ENCODE measurements around the gene TMEM14B.
"Not testable (repeated sequence)": the region's sequence is repeated elsewhere in the genome, so short reads cannot be mapped to it uniquely, and the experiment has no call there.

The TMEM14B gene

DNA sequence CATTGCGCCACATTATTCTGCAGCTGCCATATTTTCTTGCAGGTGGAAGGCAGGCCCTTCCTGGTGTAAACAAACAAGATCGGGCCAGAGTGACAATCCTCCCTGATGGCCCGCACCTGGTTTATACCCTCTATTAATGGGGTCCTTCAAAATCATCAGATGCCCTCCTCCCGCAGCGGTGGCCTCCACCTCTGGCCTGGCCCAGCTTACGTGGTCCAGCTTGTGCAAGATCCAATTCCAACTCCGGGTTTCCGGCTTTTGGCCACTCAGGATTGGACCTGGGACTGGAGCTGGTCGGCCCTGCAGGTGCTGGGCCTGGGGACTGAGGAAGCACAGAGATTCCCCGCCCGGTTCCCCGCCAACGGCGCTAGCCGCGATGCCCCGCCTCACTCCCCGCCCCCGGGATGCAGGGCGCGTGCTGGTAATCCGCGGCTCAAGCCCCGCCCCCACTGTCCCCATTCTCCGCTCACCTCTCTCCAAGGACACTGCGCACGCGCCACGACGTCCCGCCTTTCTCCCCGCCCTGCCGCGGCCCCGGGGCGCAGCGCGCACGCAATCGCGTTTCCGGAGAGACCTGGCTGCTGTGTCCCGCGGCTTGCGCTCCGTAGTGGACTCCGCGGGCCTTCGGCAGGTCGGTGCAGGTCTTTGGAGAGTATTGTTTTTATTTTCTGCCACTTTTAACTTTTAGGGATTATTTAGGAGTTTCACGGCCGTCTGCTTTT lies at the start of gene TMEM14B:
Gene TMEM14B (plus strand): TSS at position 555 of the 722 bp plus-strand sequence. CDS start 1,441 bp downstream, outside the sequence.
- peaks cover 41% of the 10 kb centered on the region for H3K4me1 Mint-ChIP-seq

DNA sequence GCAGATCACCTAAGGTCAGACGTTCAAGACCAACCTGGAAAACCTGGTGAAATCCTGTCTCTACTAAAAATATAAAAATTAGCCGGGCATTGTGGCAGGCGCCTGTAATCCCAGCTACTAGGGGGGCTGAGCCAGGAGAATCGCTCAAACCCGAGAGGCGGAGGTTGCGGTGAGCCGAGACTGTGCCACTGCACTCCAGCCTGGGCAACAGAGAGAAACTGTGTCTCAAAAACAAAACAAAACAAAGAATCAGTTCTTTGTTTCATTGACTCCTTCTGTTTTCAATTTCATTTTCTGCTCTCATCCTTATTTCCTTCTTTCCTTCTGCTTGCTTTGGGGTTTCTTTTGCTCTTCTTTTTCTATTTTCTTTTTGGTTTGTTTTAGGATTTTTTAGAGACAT lies 33.6 kb upstream of the TMEM14B start:
- Mint-ChIP-seq H3K36me3 (ENCODE audit: insufficient read depth) (peaks cover 10% of the 10 kb centered on the region), H3K4me1 (peaks cover 1% of the 10 kb centered on the region), H3K9me3 (no peaks in the 10 kb centered on the region), H3K27ac (ENCODE audit: low read depth) (no peak overlapping the region), H3K27me3 (no peaks in the 10 kb centered on the region), H3K4me3 (no peak overlapping the region)
- no peak for DNase-seq (ENCODE audit: low spot score in 2 of 2)
- ATAC-seq (replicated peaks; ENCODE audit: extremely low read depth, poor library complexity, severe bottlenecking): no peak

More for the DNA sequence above, at the start of gene TMEM14B:
- ATAC-seq (replicated peaks; ENCODE audit: extremely low read depth, poor library complexity, severe bottlenecking) (peak; percentile 82), DNase-seq (ENCODE audit: low spot score in 2 of 2) (peak; percentile 97 to 99)
- no peaks in the 10 kb centered on the region for H3K27me3 Mint-ChIP-seq
- H3K9me3 Mint-ChIP-seq: no peaks in the 10 kb centered on the region
- peaks cover 13% of the 10 kb centered on the region for H3K36me3 Mint-ChIP-seq (ENCODE audit: insufficient read depth)
- H3K4me3 Mint-ChIP-seq: peak within 1 kb of the TSS; percentile 67
- H3K27ac Mint-ChIP-seq (ENCODE audit: low read depth): peak within 1 kb of the TSS; percentile 5

DNA sequence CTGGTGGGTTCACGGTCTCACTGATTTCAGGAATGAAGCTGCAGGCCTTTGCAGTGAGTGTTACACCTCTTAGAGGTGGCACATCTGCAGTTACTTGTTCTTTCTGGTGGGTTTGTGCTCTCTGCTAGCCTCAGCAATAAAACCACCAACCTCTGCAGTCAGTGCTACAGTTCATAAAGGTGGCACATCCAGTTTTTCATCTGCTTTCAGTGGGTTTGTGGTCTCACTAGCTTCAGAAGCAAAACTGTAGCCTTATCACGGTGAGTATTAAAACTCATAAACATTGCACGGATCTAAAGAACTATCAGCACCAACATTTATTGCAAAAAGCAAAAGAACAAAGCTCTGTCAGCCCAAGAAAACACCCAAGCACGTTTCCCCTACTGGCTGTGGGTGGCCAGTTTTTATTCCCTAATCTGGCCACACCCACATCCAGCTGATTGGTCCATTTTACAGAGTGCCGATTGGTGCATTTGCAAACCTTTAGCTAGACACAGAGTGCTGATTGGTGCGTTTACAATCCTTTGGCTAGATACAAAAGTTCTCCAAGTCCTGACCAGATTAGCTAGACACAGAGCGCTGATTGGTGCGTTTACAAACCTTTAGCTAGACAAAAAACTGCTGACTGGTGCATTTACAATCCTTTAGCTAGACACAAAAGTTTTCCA lies 28.2 kb upstream of the TMEM14B start:
- Mint-ChIP-seq H3K27me3 (no peaks in the 10 kb centered on the region), H3K36me3 (ENCODE audit: insufficient read depth) (peaks cover 11% of the 10 kb centered on the region), H3K4me3 (peak overlapping the region; percentile 91), H3K27ac (ENCODE audit: low read depth) (peak overlapping the region; percentile 64), H3K9me3 (no peaks in the 10 kb centered on the region), H3K4me1 (peaks cover 40% of the 10 kb centered on the region)
- ATAC-seq (replicated peaks; ENCODE audit: extremely low read depth, poor library complexity, severe bottlenecking) (peak; percentile 48), DNase-seq (ENCODE audit: low spot score in 2 of 2) (peak in 1 of 2 donors; percentile 39)

DNA sequence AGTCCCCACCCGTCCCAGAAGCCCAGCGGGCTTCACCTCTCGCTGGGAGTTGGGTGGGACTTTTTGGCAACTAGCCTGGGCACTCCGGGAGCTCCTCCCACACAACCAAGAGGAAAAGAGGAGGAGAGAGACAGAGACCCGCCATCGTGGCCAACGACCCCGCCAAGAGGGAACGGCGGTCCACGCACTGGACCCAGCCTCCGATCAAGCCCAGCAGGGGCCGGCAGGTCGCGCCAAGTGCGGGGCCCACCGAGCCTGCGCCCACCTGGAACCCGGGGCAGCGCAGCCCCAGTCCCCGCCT lies 27.7 kb upstream of the TMEM14B start:
- peak overlapping the region; percentile 64 for H3K27ac Mint-ChIP-seq (ENCODE audit: low read depth)
- H3K9me3 Mint-ChIP-seq: no peaks in the 10 kb centered on the region
- peaks cover 11% of the 10 kb centered on the region for H3K36me3 Mint-ChIP-seq (ENCODE audit: insufficient read depth)
- H3K27me3 Mint-ChIP-seq: no peaks in the 10 kb centered on the region
- H3K4me3 Mint-ChIP-seq: peak overlapping the region; percentile 91
- ATAC-seq (replicated peaks; ENCODE audit: extremely low read depth, poor library complexity, severe bottlenecking): no peak
- H3K4me1 Mint-ChIP-seq: peaks cover 41% of the 10 kb centered on the region
- no peak for DNase-seq (ENCODE audit: low spot score in 2 of 2)

DNA sequence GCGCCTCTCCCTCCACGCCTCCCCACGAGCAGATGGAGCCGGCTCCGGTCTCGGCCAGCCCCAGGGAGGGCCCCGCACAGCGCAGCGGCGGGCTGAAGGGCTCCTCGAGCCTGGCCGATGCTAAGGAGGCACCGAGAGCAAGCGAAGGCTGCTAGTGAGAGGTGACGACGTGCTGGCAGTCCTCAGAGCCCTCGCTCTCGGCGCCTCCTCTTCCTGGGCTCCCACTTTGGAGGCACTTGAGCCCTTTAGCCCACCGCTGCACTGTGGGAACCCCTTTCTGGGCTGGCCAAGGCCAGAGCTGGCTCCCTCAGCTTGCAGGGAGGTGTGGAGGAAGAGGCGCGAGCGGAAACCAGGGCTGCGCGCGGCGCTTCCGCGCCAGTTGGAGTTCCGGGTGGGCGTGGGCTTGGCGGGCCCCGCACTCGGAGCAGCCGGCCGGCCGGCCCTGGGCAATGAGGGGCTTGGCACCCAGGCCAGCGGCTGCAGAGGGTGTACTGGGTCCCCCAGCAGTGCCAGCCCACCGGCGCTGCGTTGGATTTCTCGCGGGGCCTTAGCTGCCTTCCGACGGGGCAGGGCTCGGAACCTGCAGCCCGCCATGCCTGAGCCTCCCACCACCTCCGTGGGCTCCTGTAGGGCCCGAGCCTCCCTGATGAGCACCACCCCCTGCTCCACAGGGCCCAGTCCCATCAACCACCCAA lies 27.2 kb upstream of the TMEM14B start:
- Mint-ChIP-seq H3K4me1 (peaks cover 44% of the 10 kb centered on the region), H3K9me3 (no peaks in the 10 kb centered on the region), H3K4me3 (peak overlapping the region; percentile 91), H3K36me3 (ENCODE audit: insufficient read depth) (peaks cover 11% of the 10 kb centered on the region), H3K27me3 (peaks cover 2% of the 10 kb centered on the region), H3K27ac (ENCODE audit: low read depth) (peak overlapping the region; percentile 64)
- DNase-seq (ENCODE audit: low spot score in 2 of 2): peak; percentile 23
- ATAC-seq (replicated peaks; ENCODE audit: extremely low read depth, poor library complexity, severe bottlenecking): peak; percentile 62

DNA sequence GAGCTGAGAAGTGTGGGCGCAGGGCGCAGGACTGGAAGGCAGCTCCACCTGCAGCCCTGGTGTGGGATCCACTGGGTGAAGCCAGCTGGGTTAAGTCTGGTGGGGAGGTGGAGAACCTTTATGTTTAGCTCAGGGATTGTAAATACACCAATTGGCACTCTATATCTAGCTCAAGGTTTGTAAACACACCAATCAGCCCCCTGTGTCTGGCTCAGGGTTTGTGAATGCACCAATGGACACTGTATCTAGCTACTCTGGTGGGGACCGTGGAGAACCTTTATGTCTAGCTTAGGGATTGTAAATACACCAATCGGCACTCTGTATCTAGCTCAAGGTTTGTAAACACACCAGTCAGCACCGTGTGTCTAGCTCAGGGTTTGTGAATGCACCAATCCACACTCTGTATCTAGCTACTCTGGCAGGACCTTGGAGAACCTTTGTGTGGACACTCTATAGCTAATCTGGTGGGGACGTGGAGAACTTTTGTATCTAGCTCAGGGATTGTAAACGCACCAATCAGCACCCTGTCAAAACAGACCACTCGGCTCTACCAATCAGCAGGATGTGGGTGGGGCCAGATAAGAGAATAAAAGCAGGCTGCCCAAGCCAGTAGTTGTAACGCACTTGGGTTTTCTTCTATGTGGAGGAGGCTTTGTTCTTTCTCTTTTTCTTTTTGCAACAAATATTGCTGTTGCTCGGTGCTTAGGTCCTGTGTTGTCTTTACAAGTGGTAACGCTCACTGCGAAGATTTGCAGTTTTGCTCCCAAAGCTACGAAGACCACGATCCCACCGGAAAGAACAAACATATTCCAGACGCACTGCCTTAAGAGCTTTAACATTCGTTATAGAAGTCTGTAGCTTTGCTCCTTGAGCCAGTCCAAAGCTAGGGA lies 26.4 kb upstream of the TMEM14B start:
- ATAC-seq (replicated peaks; ENCODE audit: extremely low read depth, poor library complexity, severe bottlenecking); H3K9me3 Mint-ChIP-seq; DNase-seq (ENCODE audit: low spot score in 2 of 2); H3K27me3 Mint-ChIP-seq: not testable (repeated sequence)
- Mint-ChIP-seq H3K36me3 (ENCODE audit: insufficient read depth) (peaks cover 11% of the 10 kb centered on the region), H3K4me1 (peaks cover 49% of the 10 kb centered on the region), H3K4me3 (peak overlapping the region; percentile 91), H3K27ac (ENCODE audit: low read depth) (peak overlapping the region; percentile 25)

DNA sequence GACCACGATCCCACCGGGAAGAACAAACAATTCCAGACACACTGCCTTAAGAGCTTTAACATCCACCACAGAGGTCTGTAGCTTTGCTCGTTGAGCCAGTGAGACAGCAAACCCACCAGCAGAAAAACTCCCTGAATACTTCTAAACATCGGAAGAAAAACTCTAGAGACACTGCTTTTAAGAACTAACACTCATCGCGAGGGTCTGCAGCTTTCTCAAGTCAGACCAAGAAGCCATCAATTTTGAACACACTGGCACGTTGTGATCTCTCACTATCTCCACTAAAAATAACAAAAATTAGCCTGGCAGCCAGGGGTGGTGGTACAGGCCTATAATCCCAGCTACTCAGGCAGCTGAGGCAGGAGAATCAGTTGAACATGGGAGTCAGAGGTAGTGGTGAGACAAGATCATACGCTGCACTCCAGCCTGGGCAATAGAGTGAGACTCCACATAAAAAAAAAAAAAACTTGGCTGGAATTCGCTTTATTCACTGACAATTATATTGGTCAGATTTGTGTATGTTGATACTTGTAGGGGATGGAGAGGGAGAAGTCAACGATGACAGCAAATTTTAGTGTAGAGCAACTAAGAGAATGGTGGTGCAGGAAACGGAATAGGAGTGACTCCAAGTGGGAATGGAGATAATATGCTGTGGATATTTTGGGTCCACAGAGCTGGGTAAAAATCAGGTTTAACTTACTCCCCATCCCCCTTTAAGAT lies 25.6 kb upstream of the TMEM14B start:
- Mint-ChIP-seq H3K4me3 (peak overlapping the region; percentile 91), H3K27ac (ENCODE audit: low read depth) (no peak overlapping the region), H3K27me3 (peaks cover 6% of the 10 kb centered on the region), H3K36me3 (ENCODE audit: insufficient read depth) (peaks cover 14% of the 10 kb centered on the region), H3K9me3 (no peaks in the 10 kb centered on the region), H3K4me1 (peaks cover 55% of the 10 kb centered on the region)
- ATAC-seq (replicated peaks; ENCODE audit: extremely low read depth, poor library complexity, severe bottlenecking) (no peak), DNase-seq (ENCODE audit: low spot score in 2 of 2) (no peak)

DNA sequence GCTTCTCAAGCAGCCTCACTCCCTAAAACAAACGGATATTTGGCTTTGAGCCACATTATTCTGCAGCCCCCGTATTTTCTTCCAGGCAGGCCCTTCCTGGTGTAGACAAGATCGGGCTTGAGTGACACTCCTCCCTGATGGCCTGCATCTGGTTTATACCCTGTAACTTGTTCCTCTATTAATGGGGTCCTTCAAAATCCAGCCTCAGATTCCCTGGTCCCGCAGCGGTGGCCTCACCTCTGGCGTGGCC lies 25.1 kb upstream of the TMEM14B start:
- Mint-ChIP-seq H3K9me3 (no peaks in the 10 kb centered on the region), H3K4me3 (peak overlapping the region; percentile 91), H3K27me3 (peaks cover 6% of the 10 kb centered on the region), H3K4me1 (peaks cover 60% of the 10 kb centered on the region), H3K27ac (ENCODE audit: low read depth) (peak overlapping the region; percentile 90), H3K36me3 (ENCODE audit: insufficient read depth) (peaks cover 14% of the 10 kb centered on the region)
- ATAC-seq (replicated peaks; ENCODE audit: extremely low read depth, poor library complexity, severe bottlenecking) (no peak), DNase-seq (ENCODE audit: low spot score in 2 of 2) (no peak)

DNA sequence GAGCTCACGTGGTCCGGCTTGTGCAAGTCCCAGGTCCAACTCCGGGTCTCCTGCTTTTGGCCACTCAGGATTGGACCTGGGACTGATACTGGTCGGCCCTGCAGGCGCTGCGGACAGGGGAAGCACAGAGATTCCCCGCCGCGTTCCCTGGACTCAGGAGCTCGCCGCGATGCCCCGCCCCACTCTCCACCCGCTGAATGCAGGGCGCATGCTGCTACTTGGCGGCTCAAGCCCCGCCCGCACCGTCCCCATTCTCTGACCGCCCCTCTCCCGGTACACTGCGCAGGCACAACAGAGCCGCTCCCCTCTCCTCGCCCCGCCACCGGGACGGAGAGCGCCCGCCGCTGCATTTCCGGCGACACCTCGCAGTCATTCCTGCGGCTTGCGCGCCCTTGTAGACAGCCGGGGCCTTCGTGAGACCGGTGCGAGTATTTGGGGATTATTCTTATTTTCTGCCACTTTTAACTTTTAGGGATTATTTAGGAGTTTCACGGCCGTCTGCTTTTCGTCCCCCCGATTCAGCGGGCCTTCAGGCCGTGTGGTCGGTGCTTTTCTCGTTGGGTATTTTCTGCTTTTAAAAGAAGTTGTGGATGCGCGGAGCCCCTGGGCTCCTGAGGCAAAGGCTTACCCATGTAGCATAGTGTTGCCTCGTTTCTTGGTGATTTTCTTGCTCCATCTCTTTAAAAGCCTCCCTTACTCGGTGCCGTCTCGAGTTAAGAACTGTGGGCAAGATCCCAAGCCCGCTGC lies 24.6 kb upstream of the TMEM14B start, which contains the start of gene TMEM14C:
Gene TMEM14C (plus strand): TSS at position 251 of the 747 bp plus-strand sequence. CDS start 1,544 bp downstream, outside the sequence.
- no peaks in the 10 kb centered on the region for H3K9me3 Mint-ChIP-seq
- H3K27ac Mint-ChIP-seq (ENCODE audit: low read depth): peak within 1 kb of the TSS; percentile 90
- ATAC-seq (replicated peaks; ENCODE audit: extremely low read depth, poor library complexity, severe bottlenecking) (peak; percentile 33), DNase-seq (ENCODE audit: low spot score in 2 of 2) (peak; percentile 38 to 39)
- H3K4me1 Mint-ChIP-seq: peaks cover 63% of the 10 kb centered on the region
- H3K27me3 Mint-ChIP-seq: peaks cover 6% of the 10 kb centered on the region
- H3K4me3 Mint-ChIP-seq: peak within 1 kb of the TSS; percentile 91
- peaks cover 14% of the 10 kb centered on the region for H3K36me3 Mint-ChIP-seq (ENCODE audit: insufficient read depth)

DNA sequence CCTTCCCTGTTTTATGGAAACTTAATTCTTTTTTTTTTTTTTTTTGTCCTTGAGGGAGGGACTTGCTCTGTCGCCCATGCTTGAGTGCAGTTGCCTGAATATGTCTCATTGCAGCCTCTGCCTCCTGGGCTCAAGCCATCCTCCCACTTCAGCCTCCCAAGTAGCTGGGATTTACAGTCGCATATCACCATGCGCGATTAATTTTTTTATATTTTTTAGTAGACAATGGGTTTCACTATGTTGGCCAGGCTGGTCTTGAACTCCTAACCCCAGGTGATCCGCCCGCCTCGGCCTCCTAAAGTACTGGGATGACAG lies 24.1 kb upstream of the TMEM14B start:
- Mint-ChIP-seq H3K4me3 (peak overlapping the region; percentile 91), H3K4me1 (peaks cover 67% of the 10 kb centered on the region), H3K9me3 (no peaks in the 10 kb centered on the region), H3K27me3 (peaks cover 6% of the 10 kb centered on the region), H3K27ac (ENCODE audit: low read depth) (peak overlapping the region; percentile 90), H3K36me3 (ENCODE audit: insufficient read depth) (peaks cover 14% of the 10 kb centered on the region)
- DNase-seq (ENCODE audit: low spot score in 2 of 2): no peak
- ATAC-seq (replicated peaks; ENCODE audit: extremely low read depth, poor library complexity, severe bottlenecking): no peak

DNA sequence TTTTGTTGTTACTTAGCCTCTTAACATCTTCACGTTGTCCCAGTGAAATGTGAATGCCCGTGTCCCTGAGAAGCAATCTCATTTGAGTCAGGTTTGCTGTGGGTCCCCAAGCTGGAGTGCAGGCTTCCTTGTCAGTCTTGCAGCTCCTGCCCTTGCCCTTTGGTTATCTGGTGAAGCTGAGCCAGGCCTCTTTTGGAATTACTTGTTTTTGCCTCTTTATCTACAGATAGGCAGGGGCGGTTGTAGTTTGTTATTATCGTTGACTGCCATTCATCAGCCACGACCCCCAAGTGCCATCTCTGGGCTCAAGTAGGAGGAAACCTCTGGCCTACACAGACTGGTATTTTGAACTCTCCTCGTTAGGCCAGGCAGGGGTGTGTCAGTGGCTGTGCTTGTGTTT lies 22.6 kb upstream of the TMEM14B start:
- H3K4me1 Mint-ChIP-seq: peaks cover 54% of the 10 kb centered on the region

More for the DNA sequence above, 22.6 kb upstream of the TMEM14B start:
- H3K36me3 Mint-ChIP-seq (ENCODE audit: insufficient read depth): peaks cover 9% of the 10 kb centered on the region
- DNase-seq (ENCODE audit: low spot score in 2 of 2): no peak
- H3K27ac Mint-ChIP-seq (ENCODE audit: low read depth): no peak overlapping the region
- no peak for ATAC-seq (replicated peaks; ENCODE audit: extremely low read depth, poor library complexity, severe bottlenecking)
- peaks cover 6% of the 10 kb centered on the region for H3K27me3 Mint-ChIP-seq
- H3K4me3 Mint-ChIP-seq: no peak overlapping the region
- no peaks in the 10 kb centered on the region for H3K9me3 Mint-ChIP-seq
